ENCODE results near the gene MEF2C.
A peak's percentile ranks its signal among the peaks of the same experiment; 100 is the strongest.

Gene MEF2C

GRCh38 chr5:88888291-88888690 lies 5.3 kb upstream of the MEF2C start:
- no peak for DNase-seq

DNA sequence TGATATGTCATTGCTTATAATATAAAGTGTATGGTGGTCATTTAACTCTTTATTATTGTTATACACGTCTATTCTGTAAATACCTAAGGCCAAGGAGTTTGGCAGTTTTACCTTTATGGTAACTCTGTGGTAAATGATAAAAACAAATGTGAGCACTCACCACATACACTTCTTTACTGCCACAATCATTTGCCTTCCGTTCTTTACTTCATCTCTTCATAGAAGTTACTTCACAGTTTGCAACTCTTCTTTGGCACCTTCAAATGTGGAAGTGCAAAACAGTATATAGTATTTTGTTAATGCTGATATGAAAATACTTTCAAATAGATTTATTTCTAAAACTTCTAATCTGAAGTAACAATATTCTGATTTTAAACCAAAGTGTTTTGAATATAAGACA lies 4.4 kb upstream of the MEF2C start:
- DNase-seq, result no peak

DNA sequence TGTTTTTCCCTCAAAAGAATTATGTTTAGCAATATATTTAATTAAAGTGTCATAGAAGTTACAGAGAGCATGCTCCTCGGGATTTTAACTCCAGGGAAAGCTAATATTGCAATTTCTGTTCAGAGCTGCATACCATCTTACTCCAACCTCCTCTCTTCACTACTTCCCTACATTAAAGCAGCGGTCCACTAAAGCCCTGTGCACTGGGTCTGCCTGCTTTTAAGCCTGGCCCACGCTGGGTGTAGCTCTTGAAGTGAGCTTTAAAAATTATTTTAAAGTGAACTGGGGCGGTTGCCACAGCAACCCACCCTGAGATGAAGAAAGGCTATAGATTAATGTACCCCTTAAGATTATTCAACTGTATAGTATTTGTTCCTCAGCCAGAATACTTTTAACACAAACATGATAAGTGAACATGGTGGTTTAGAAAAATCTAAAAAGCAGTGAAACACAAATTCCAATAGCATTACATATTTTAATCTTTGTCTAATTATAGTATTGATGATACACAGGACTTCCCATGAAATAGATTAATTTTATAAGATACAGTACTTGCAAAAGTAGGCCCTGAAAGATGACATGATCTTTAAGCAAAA lies 3.9 kb upstream of the MEF2C start:
- DNase-seq, result no peak

- no peak for DNase-seq
Observed at GRCh38 chr5:88886252-88886651, 3.3 kb upstream of the MEF2C start.

DNA sequence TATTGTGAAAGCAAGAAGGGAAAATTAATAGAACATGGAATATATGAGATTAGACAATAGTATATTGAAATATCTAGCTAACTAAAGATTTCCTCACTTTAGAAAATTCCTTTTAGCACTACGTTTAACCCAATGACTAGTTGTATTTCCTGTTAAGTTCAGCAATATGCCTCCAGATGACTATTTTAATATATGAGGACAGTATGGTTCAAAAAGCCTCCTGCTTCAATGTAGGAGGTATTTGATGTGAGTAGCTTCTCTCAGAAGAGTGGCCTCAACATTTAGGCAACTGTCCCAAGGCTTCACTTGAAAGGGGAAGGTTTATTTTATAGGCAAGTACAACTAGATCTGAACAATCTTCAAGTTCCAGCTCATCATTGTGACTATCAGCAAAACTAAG lies 2.0 kb upstream of the MEF2C start:
- no peak for DNase-seq

DNA sequence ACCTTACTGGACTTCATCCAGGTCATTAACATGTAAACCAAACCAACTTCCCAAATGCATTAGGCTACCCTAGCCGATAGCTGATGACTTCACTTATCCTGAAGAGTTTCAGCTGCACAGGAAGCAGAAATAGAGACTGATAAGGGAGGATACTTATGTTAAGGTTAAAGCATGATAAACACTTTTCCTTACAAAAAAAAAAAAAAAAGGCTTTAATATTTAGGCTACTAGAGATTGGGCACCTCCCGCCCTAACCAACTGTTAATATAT lies 1.6 kb upstream of the MEF2C start:
- no peak for DNase-seq

GRCh38 chr5:88883836-88884607 lies 1.0 kb upstream of the MEF2C start:
- DNase-seq, result peak; percentile 5

GRCh38 chr5:88882276-88883038 lies 527 bp downstream of the MEF2C start:
- DNase-seq, result no peak

GRCh38 chr5:88881571-88881971 lies 1.4 kb downstream of the MEF2C start:
- DNase-seq, result no peak

GRCh38 chr5:88880201-88880600 lies 2.8 kb downstream of the MEF2C start:
- DNase-seq, result no peak

DNA sequence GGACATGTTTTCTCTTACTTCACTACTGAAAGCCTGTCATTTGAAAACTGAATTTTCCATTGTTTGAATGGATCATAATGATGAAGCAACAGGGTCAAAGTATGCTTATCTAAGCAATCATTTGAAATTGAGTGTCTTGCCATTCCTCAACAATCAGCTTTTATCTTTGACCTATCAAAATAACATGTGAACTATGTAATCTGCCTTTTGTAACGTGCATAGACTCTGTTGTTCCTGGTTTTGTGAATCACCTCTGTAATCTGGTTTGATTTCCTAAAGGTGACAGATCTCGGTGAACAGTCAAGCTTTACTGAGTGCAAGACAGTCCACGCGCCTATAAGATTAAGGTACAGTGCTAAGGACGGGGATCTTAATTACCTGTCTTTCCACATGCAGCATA lies 3.3 kb downstream of the MEF2C start:
- DNase-seq, result no peak

DNA sequence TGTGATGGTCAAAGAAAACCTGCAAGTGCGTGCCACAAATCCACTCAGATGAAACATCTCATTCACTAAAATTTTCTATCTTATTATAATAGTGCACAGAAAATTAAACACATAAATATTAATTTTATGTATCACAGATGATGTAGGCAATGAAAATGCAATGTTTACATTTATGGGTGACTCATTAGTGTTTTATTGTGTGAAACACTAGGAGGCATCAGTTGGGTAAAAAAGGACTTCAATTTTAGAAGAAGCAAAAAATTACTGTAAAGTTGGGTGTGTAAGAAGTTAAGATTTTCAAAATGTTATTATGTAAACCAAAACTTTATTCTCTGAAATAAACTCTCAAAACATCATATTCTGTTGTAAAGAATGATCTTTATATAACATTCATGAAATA lies 4.0 kb downstream of the MEF2C start:
- DNase-seq, result no peak

- DNase-seq, result no peak
Observed at GRCh38 chr5:88877826-88878225, 5.2 kb downstream of the MEF2C start.

- no peak for DNase-seq
Observed at GRCh38 chr5:88876714-88877113, 6.3 kb downstream of the MEF2C start.

DNA sequence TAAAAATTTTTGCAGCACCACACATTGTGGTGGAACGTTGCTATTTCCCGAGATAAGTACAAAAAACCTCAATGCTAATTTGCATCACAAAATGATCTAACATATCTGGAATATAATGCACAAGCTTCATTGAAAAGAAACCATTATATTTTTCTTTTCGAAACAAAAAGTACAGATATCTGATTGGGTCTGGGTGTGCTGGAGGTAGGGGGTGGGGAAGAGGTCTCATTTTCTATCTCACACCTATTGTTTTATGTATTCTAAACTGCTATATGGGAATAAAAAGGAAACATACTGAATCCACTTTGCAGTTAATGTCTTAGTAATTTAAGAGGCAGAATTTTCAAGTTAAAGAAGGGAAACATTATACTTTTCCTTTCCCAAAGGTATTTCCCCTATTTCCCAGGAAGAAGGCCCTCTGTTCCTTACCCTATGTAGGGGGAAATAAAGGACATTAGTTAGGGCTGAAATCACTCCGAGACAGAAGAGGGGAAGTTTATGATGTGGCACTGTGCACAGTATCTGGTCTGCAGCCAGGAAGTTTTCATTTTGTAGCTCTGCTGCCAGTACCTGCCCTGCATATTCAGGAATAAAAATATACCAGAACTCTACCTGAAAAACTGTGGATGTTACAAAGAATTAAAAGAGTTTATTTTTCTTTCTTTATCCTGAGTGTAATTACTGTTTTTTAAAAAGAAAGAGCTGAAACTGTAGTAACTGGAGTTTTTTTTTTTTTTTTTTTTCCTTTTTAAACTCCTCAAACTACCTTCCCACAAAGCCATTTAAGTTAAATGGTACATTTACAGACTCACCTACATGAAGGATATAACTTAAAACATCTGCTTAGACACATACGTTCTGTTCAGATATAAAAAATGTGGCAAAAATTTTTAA lies 7.4 kb downstream of the MEF2C start:
- no peak for DNase-seq

DNA sequence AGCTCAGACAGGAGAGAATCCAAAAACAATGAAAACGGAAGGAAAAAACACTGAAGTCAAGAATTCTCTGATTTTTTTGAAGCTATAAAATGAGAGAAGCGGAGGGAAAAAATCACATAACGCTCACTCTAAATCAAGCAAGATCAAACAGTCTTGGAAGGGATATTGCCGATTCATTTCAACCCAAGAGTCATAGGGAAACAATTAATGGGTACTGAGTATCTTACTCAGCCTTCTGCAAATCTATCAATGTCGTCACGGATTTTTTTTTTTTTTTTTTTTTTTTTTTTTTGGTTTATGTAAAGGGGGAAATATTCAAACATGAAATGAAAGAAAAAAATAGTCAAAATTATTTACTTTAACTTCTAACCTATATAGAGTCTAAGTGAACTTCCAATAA lies 9.5 kb downstream of the MEF2C start:
- DNase-seq, result no peak

- no peak for DNase-seq
Observed at GRCh38 chr5:88872971-88873370, 10.0 kb downstream of the MEF2C start.

GRCh38 chr5:88870285-88870684 lies 12.7 kb downstream of the MEF2C start:
- DNase-seq, result no peak

DNA sequence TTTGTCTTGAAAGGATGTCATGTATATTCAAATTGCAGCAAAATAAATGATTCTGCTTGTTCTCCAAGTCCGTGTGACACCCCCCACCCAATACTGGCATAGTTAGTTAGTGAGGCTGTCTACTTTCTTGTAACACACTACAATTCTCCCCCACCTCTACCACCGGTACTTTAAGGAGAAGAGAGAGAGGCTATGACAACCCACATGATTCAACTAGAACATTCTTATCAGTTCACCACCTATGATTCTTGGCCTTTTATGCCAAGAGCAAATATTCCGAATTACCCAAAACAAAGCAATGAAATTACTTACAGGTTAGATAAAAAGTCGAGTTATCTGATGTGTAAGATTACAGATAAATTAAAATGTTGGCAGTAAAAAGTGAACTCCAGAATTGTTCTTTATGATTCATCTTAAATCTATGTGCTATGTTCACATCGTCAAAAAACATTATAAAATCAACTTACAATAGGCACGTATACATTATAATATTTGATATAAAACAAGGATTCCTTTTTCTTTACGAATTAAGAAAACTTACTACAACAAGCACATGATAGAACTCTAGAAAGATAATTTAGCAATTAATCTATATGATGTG lies 14.4 kb downstream of the MEF2C start:
- DNase-seq, result no peak

DNA sequence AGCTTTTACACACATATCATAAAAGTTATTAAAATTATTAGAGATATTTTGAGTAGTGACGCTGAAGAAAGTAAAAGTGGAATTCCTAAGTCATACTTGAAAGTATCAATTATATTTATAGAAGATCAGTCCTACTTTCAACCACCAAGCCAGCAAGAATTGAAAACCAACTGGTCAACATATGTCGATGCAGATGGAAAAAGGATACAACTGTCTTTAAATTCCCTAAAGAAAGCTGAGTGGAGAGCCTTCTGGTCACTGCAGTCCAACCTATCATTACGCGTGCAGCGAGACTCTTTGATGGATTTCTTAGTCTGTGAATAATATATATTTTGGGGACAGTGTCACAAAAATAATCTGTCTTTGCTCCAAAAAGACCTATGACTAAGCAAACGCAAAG lies 15.3 kb downstream of the MEF2C start:
- no peak for DNase-seq

GRCh38 chr5:88863523-88863922 lies 19.5 kb downstream of the MEF2C start:
- DNase-seq, result no peak

DNA sequence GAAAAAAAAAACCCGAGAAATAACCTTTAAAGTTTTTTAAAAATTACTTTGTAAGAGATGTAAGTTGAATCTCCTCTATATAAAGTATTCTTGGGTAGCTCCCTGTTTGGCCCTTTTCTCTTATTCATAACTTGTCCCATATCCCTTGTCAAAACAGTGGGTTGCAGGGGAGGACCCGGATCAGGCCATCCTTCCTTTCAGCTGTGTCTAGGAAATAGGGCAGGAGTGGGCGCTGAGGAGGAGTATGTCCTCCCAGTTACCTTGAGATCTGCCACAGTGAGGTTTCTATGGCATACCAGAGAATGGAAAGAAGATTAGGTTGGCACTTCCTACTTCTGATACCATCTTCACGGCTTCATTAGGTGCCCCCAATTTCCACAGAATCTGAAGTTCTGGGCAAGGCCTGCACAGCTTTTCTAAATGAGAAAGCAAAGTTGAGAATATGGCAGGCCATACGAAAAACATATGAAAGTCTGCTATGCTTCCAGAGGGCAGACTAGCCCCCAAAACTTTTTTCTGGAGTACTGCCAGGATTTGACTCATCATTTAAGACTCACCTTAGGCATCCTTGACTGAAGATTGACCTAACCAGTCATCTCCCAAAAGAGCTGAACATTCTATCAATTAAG lies 20.3 kb downstream of the MEF2C start:
- DNase-seq, result no peak

DNA sequence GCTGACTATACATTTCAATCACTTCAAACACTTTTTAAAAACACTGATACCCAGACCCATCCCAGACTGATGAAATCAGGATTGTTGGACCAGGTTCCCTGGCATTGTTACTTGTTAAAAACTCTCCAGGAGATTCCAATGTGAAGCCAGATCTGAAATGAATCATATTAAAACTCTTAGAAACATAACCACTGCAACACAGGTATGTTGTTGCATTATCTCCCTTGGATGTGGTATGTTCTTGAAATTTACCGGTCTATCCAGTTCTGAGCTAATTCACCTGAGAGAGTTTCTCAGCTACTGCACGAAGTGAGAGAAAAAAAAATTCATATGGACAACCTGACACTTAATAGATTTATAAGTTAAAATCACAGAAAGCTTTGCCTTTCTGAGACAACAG lies 21.8 kb downstream of the MEF2C start:
- no peak for DNase-seq
